HFF-Myc (cell line): Measurements from ENCODE around the gene EXOC3L4.
A peak's percentile ranks its signal among the peaks of the same experiment; 100 is the strongest.
"Not testable (repeated sequence)": the region's sequence is repeated elsewhere in the genome, so short reads cannot be mapped to it uniquely, and the experiment has no call there.

ENCODE experiments used
- DNase-seq: peaks from one replicate; pipeline ENCODE4 v3.0.0-alpha.2; 2011; ENCODE audit warnings: low read depth; ENCODE audit errors: extremely low read depth
- H3K4me3 ChIP-seq: replicated peaks from 2 replicates; pipeline ENCODE4 v1.5.1; 2011; ENCODE audit warnings: low read depth, mild to moderate bottlenecking, control low read depth, low read length
- CTCF ChIP-seq: IDR thresholded peaks from 2 replicates; pipeline ENCODE4 v1.5.1; 2012; ENCODE audit warnings: mild to moderate bottlenecking, low read depth, low read length, control low read depth; ENCODE audit errors: missing control alignments

EXOC3L4 gene

DNA sequence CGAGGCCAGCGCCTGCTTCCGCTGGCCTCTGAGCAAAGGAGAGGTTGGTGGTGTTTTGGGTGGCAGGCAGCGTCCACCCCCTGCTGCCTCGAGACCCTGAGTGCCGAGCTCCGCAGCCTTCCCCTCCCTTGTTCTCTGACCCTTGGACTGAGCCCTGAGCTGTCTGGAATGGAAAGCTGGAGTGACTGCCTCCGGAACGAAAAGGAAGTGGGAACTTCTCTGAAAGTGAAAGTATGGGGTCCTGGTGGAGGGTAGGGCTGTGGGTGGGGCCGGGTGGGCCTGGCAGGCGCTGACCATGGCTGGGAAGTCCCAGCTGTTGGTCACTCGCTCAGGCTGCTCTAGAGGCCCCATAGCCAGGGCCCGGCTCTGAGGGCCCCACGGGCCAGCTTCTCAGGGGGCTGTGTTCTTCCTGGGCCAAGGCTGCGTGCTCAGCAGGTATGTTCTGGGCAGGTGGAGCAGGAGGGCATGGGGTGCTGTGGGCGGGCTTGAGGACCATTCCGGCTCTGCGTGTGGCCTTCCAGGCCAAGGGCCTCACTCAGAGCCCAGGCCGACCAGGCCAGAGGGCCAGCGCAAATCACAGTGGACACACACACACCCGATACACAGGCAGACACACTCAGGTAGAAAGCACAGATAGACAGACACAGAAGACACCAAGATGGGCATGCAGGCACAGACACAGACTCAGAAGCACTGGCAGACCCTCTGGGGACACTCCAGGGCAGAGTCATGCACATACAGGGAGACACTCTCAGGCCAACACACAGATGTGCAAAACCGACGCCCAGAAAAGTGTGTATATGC is at the start of gene EXOC3L4:
EXOC3L4 (plus strand) TSS at position 320 of the 804 bp plus-strand sequence. CDS start 5,495 bp downstream, outside the sequence.
- no peak within 1 kb of the TSS for H3K4me3 ChIP-seq
- DNase-seq, result no peak
- no peak for TF ChIP-seq CTCF

GRCh38 chr14:103045371-103045869 is 49.1 kb upstream of the EXOC3L4 start:
- DNase-seq, result no peak
- no peak overlapping the region for H3K4me3 ChIP-seq
- no peak for TF ChIP-seq CTCF

DNA sequence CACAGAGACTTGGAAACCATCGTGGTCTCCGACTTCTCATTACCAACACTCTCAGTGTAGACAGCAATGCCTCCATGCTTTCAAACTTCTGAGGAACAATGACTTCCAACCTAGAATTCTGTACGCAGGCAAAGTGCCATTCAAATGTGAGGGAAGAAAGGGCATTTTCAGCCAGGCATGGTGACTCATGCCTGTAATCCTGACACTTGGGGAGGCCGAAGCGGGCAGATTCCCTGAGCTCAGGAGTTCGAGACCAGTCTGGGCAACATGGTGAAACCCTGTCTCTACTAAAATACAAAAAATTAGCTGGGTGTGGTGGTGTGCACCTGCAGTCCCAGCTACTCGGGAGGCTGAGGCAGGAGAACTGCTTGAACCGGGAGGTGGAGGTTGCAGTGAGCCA is 47.1 kb upstream of the EXOC3L4 start:
- DNase-seq, H3K4me3 ChIP-seq: not testable (repeated sequence)

- DNase-seq, result no peak
- H3K4me3 ChIP-seq, result no peak overlapping the region
- no peak for TF ChIP-seq CTCF
These were observed 43.6 kb upstream of the EXOC3L4 start for GRCh38 chr14:103050935-103051334.

GRCh38 chr14:103052407-103052806 is 42.1 kb upstream of the EXOC3L4 start:
- DNase-seq, result no peak
- no peak overlapping the region for H3K4me3 ChIP-seq
- TF ChIP-seq CTCF, result no peak

- no peak for TF ChIP-seq CTCF
- H3K4me3 ChIP-seq, result peak overlapping the region; percentile 73
- no peak for DNase-seq
These were observed 38.8 kb upstream of the EXOC3L4 start for GRCh38 chr14:103055695-103056094.

DNA sequence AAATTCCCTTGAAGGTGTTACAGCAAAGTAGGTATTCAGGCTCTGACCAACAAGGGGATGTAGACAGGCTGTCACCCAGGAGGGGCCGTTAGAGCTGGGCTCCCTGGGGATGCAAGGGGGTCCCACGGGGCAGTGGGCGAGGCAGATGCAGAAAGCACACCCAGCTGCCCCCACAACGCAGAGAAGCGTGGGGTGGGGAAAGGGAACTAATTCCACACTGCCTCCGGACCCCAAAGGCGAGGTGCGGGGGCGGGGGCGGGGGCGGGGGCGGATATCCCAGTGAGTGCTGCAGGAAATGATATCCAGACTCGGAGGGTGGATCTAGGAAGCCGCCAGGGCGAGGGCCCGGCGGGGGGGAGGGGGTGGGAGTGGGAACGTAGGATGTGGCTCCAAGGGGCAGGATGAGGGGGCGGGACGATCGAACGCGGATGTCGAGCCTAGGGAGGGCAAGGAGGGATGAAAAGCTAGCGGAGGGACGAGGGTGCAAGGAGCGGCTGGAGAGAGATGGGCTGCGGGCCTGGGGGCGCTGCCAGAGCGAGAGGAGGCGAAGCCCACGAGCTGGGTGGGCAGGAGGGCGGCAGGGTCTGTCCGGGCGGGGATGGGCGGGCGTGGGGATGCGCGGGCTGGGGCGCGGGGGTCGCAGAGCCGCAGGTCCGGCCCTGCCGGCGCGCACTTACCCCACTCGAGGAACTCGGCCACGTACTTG is 38.0 kb upstream of the EXOC3L4 start:
- DNase-seq, result peak; percentile 31
- TF ChIP-seq CTCF, result no peak
- H3K4me3 ChIP-seq, result peak overlapping the region; percentile 73
